ENCODE measurements around the gene MCRIP1.
"Not testable (repeated sequence)": the region's sequence is repeated elsewhere in the genome, so short reads cannot be mapped to it uniquely, and the experiment has no call there.

MCRIP1 gene

DNA sequence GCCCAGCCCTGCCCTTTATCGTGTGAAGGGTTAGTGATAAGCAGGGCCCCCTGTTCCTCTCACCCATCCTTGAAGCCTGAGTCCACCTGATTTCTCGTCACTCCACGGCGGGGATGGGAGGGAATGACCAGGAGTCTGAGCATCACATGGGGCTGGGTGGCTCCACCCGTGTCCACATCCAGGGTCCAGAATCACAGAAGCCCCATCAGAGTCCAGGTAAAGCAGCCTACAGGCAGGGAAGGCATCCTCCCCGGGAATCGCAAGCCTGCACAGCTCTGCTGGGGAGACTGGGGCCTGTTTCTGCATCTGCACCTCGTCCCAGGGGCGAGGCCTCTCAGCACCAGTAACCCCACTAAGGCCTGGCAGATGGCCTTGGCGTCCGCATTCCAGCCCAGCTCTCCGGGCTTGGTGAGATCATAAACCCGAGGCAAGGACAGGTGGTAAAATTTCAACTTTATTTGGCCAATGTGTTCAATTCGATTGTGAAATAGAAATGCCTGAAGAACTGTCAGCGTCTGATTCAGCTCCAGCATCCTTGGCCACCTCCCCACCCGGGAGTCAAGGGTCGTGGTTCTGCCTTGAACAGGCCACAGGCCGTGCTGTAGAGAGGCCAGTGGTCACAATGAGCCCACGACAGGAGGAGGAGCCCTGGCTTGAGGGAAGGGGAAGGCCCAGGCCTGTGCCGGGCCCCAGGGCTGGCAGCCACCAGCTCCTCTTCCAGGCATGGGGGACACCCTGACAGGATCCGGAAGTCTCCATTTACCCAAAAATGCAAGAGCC, 9.8 kb upstream of the MCRIP1 start:
- FAIRE-seq: no peak
- no peak for DNase-seq (ENCODE audit: insufficient read length, low spot score)

DNA sequence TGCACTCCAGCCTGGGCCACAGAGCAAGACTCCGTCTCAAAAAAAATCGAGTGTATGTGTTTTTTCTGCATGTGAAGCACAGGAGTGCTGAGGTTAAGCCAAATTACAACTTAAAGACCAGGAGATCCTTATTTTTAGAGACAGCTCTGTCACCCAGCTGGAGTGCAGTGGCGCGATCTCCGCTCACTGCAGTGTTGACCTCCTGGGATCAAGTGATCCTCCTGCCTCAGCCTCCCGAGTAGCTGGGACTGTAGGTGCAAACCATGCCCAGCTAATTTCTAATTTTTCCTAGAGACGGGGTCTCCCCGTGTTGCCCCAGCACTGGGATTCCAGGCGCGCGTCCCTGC, 9.3 kb upstream of the MCRIP1 start:
- FAIRE-seq (no peak), DNase-seq (ENCODE audit: insufficient read length, low spot score) (no peak)

DNA sequence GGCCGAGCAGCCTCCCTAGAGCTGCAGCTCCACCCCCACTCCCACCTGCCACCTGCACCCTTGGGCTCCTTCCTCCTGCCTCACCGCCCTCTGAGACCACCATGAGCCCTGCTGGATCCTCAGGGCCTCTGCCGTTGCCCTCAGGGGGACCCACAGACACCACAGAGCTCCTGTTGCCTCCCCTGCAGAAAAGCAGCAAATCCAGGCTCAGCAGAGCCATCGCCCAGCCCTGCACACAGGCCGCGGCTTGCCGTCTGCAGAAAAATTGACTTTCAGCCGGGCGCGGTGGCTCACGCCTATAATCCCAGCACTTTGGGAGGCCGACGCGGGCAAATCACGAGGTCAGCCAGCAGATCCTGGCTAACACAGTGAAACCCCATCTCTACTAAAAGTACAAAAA, 8.8 kb upstream of the MCRIP1 start:
- DNase-seq (ENCODE audit: insufficient read length, low spot score): no peak

DNA sequence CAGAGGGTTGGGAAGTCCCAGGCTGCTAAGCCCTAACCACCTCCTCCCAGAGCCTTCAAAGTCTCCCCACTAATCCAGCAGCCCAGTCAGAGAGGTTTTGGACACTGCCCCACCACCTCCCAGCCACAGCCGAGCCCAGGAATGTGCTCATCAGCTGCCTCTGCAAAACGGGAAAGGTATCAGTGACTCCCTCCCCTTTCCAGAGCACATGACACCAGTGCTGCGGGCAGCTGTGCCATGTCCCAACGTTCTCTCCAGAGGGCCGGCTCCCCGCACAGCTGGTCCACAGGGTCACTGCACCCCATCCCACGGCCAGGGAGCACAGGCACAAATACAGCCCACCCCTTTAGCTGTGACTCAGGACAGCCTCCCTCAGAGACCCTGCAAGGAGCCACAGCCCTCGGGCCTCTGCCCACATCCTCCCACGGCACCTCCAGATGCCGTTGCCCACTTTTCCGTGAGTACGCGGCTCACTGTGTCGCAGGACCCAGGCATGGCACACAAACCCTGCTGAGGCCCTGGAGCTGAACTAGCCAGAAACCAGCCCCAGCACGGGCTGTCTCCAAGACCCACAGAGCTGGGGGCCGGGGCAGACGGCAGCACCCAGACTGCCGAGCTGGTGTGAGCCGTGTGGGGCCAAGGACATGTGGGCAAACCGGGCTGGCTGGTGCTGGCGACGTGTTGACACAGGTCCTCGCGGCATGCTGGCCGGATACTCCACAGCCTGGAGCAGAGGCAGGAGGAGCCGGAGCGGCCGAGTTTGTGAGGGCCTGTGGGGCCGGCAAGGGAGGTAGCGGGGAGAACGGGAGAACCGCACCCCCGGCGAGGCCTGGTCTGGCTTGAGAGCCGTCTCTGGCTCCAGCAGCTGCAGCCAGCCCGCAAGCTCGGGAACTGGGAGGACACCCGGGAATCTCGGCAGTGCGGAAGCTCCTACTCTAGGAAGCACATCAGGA, 8.0 kb upstream of the MCRIP1 start:
- FAIRE-seq (no peak), DNase-seq (ENCODE audit: insufficient read length, low spot score) (no peak)

More for the DNA sequence above, 8.8 kb upstream of the MCRIP1 start:
- no peak for FAIRE-seq

DNA sequence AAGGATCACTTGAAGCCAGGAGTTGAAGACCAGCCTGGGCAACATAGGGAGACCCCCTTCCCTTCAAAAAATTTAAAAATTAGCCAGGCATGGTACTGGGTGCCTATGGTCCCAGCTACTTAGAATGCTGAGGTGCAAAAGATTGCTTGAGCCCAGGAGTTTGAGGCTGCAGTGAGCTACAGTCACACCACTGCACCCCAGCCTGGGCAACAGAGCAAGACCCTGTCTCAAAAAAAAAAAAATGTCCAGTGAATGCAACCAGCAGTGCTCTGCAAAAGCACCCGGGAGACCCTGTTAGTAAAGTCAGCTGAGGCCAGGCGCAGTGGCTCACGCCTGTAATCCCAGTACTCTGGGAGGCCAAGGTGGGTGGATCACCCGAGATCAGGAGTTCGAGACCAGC, 7.0 kb upstream of the MCRIP1 start:
- not testable (repeated sequence) for DNase-seq (ENCODE audit: insufficient read length, low spot score); FAIRE-seq

DNA sequence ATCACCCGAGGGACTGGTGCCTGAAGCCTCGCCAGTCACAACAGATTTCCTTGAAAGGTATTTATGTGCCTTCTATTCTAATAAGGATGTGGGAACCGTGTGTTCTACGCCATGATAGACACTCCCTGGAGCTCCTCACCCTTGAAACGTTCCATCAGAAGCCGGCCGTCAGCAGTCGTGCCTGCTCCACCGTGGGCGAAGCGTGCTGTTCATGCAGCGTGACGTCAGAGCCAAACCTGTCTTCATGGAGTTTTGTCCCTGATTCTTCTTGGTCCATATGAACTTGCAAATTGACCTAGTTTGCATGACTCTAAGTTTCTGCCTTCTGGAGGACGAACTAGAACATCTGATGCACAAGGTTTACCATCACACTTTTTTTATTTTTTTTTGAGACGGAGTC, 6.2 kb upstream of the MCRIP1 start:
- DNase-seq (ENCODE audit: insufficient read length, low spot score): no peak
- no peak for FAIRE-seq

DNA sequence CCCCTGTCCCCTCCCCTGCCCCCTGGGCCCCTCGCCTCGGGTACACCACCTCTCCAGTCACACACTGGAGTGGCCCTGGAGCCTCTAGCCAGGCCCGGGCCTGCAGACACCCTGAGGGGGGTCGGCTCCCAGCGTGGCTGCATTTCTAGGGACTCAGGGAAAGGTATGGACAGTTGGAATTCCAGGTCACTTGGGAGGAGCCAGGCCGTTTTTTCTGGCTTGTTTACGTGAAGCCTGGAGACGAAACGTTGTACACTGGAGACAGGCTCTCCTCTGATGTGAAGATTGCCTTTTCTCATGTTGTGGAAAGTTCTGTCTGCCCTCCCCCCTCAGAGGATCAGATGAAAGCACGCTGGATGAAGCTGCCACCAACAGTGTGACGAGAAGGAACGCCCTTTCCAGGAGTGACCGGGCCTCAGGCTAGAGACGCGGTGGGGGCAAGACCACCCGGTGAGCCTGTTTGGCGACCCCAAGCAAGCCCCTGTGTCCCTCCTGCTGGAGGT, 5.7 kb upstream of the MCRIP1 start:
- DNase-seq (ENCODE audit: insufficient read length, low spot score): no peak
- FAIRE-seq: no peak

DNA sequence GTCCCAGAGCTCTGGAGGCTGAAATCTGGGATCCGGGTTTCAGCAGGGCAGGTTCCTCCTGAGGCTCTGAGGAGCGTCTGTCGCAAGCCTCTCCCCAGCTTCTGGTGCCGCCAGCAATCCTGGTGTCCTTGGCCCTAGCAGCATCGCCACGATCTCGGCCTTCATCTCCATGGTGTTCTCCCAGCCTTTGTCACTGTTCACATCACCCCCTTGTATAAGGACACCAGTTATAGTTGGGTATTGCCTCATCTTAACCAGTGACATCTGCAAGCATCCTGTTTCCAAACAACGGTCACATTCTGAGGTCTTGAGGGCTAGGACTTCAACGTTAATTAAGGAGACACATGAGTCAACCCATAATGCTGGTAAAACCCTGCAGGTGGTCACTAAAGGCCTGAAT, 4.5 kb upstream of the MCRIP1 start:
- no peak for FAIRE-seq
- no peak for DNase-seq (ENCODE audit: insufficient read length, low spot score)

DNA sequence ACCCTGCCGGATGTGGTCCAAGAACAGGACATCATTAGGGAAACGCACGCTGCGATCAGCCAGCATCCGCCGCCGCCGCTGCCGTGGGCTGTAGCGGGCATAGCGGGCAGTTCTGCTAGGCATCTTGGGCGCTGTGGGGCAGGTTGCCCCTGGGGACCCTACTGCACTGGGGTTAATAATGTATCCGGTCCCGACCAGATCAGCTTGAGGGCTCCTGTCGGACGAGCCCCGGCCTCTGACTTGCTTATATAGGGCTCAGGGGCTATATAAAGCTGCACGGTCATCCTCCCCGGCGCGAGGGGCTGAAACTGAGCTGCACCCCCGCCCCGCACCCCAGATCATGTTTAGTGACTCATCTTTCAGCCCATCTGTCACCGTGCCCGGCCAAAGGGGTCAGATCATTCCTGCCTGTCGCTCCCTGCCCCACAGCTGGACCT, 1.8 kb upstream of the MCRIP1 start, which contains the start of gene PPP1R27:
Gene PPP1R27, minus strand, starts transcription at position 220 of the 437 bp plus-strand sequence. Its CDS starts 97 bp downstream, at position 123.
- FAIRE-seq: no peak
- DNase-seq (ENCODE audit: insufficient read length, low spot score): no peak

DNA sequence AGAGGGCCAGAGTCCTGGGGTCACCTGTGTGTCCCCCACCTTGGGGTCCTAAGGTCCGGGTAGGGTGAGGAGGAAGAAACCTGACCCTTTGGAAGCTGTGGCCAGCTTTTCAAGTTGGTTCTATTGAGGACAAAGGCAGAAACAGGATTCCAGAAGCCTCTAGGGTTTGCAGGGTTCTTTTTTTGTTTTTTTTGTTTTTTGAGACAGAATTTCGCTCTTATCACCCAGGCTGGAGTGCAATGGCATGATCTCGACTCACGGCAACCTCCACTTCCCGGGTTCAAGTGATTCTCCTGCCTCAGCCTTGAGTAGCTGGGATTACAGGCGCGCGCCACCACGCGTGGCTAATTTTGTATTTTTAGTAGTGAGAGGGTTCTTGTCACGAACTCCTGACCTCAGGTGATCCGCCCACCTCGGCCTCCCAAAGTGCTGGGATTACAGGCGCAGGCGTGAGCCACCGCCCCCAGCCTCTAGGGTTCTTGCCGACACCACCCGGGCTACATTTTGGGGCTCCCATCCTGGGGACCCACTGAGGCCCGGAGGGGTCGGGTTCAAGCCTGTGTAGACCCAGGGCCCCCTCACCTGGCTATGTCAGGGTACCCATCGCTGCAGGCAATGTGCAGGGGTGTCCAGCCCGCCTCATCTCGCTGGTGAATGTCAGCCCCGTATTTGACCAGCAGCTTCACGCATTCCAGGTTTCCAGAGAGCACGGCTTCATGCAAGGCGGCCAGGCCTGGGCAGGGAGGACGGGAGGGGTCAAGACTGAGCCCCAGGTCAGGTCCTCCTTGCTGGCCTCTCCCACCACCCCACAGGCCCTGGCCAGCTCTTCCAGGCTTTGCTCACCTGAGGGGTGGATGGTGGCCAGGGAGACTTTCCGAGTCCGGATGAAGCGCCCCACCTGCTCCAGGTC, 1.1 kb upstream of the MCRIP1 start:
- FAIRE-seq (no peak), DNase-seq (ENCODE audit: insufficient read length, low spot score) (no peak)

DNA sequence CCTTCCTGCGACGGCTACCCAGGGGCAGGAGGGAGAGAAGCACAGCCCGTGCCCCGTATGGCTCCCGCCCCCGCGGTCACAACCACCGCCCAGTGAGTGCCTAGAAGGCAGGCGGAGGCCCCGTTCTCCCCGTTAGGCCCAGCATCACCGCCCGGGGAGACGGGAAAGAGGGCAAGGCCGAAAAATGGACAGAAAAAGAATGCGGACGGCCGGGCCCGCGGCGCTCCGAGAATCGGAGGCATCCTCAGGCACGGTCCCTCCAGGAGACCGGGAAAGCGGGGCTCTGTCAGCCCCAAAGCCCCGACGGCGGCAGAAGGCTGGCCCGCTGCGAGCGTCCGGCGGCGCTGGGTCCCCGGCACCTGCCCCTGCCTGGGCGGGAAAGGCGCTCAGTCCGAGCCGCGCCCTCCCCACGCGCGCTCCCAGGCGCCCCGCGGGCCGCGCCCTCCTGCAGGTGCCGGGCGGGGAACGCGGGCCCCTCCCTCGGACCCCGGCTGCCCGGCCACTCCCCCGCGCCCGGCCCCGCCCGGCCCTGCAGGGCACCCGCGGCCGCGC, 407 bp downstream of the MCRIP1 start:
- FAIRE-seq (no peak), DNase-seq (ENCODE audit: insufficient read length, low spot score) (no peak)

DNA sequence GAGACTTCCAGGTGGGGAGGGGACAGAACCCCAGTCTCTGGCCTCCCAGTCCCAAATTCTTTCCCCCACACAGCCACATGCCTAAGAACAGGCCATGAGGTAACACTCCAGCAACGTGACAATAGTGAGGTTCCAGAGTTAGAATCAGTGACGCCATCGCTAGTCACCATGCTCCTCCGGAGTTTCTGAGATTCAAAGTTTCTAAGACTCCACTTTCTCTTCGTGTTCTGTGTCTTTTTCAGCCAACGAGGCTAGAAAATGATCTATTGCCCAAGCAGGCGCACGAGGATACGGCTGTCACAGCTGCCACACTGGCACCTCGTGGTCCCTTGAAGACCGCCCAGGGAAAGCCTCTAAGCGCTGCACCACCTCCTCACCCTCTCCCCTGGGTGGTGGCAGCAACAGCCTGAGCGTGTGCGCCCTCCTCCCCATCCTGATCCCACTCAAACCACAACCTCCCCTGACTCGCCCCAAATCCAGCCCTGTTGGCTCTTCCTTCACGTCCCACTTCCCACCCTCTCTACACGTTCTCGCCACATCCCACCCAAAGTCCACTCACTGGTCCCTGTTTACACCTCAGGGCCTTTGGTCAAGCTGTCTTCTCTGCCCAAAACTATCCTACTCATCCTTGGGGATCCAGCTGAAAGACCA, 1.0 kb downstream of the MCRIP1 start:
- DNase-seq (ENCODE audit: insufficient read length, low spot score) (no peak), FAIRE-seq (no peak)

DNA sequence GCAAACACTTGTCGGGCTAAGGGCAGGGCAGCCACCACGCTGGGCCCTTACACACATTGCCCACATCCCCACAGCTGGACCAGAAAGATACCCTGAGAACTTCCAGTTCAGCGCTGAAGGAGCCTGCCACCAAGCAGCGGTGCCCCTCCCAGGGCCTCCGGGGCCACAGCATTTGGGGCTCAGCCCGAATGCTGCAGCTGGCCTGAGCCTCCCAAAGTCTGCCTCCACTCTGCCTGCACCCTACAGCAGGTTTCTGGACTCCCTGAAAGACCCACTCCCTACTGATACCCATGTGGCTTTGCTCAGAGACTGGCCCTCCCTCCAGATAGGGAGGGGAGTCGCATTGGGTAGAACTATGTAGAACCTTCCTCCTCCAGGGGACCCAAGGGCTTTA, 1.5 kb downstream of the MCRIP1 start:
- FAIRE-seq (no peak), DNase-seq (ENCODE audit: insufficient read length, low spot score) (no peak)

DNA sequence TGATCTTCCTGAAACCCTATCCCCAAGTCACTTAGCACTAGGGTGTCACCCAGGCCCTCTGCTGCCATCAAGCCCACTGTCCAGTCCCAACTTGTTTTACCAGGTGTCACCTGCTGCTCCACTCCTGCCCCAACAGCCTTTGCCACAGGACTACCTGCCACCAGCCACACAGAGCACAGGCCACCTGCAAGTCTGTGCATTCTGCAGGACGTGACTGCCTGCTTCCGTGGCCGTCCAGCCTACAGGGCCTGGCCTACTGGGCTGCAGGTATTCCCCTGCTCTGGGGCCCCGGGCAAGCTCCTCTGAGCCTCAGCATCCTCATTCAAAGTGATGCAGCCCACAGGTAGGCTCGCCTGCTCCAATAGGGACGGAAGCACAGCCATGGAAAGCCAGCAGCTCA, 3.2 kb downstream of the MCRIP1 start:
- DNase-seq (ENCODE audit: insufficient read length, low spot score) (no peak), FAIRE-seq (no peak)

DNA sequence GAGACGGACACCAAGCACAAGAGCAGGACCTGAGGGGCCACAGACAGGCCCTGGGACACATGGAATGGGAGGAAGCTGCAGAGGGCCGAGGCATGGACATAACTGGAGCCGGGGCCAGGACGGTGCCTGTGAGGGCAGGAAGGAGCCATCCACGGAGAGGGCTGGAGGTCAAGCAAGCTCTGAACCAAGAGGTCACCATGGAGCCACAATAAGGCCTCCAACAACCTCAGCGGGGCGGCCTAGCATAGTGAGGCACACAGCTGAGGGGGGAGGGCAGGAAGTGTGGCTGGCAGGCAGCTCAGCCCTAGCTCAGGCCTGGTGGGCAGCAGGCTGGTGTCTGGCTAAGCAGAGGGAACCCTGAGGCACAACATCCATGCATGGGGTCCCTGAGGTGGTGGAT, 4.4 kb downstream of the MCRIP1 start:
- FAIRE-seq: no peak
- DNase-seq (ENCODE audit: insufficient read length, low spot score): no peak

DNA sequence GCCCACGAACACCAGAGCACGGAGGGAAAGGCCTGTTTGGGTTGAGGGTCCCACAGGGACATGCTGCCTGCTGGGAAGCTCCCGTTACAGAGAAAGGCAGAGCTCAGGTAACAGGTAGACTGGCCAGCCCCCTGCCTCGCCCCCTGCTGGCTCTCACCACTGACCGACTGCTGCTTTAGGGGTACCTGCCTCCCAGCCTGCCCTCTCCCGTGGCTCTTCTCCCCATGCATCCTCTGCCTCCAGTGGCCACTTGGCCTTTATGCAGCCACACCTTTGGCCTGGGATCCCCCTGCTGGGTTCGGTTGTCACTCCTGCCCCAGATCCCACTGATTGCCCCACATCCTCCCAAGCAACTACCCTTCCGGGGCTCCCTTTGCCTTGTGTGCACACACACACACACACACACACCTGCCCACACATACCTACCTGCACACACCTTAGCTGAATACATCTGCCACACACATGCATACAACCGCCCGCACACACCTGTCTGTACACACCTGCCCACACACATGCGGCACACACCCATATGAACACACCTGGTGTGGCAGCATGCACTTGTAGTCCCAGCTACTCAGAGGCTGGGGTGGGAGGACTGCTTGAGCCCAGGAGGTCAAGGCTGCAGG, 7.1 kb downstream of the MCRIP1 start:
- no peak for DNase-seq (ENCODE audit: insufficient read length, low spot score)

DNA sequence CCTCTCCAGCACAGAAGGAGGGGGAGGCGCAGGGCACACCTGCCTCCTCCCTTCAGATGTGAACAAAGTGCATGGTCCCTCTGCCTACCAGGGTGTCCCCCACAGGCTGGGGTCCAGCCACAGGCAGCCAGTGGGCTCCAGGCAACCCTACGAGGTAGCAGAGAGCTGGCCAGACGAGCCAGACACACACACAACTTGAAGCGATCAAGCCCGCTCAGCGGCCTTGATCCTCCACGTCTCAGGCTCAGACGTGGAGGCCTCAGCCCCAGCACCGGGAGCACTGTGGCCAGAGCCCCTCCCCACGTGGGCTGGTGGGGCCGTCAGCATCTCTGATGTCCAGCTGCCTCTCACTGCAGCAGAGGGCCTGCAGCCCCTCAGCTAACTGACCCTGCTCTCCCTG, 8.5 kb downstream of the MCRIP1 start:
- DNase-seq (ENCODE audit: insufficient read length, low spot score): no peak
- no peak for FAIRE-seq

More for the DNA sequence above, 7.1 kb downstream of the MCRIP1 start:
- no peak for FAIRE-seq

DNA sequence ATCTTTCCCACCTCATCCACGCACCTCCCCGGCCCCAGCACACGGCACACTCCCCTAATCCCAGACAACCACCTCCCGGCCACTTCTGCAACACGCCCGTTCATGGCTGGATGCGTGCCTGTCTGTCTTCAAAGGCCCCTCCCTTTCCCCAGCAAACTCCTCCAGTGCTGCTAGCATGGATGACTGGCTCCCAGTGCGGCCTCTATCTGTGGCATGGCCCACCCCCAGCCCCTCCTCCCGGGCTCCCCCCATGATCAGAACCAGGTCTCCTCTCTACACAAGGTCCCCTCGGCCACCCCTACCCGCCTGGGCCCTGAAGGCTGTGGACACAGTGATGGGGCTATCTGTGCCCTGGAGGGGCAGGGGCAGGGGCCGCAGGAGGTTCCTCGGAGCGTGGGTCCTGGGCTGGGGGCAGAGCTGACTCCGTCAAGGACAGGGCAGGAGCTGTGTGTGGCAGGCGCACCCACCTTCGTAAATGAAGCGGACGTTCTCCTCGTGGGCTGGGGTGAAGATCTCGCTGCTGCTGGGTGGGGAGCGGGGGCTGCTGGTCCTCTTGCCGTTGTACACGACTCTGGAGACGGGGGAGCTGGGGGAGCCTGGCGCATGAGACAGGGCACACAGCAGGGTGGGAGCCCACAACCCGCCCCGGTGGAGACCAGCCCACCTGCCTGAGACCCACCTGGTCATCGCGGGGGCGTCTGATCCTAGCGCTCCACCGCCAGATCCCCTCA, 9.1 kb downstream of the MCRIP1 start:
- FAIRE-seq (no peak), DNase-seq (ENCODE audit: insufficient read length, low spot score) (no peak)

Measured in GM19239 (cell line).